Activated CD4-positive, alpha-beta T cell treated with anti-CD3 and anti-CD28 coated beads for 4 hours (primary cell): Measurements from ENCODE around the gene PPP1R15B.
A peak's percentile ranks its signal among the peaks of the same experiment; 100 is the strongest.

Experiments used
- DNase-seq, 2 donors: peaks; one replicate each; pipeline ENCODE4 v3.0.0-alpha.2; 2020

Gene PPP1R15B

DNA sequence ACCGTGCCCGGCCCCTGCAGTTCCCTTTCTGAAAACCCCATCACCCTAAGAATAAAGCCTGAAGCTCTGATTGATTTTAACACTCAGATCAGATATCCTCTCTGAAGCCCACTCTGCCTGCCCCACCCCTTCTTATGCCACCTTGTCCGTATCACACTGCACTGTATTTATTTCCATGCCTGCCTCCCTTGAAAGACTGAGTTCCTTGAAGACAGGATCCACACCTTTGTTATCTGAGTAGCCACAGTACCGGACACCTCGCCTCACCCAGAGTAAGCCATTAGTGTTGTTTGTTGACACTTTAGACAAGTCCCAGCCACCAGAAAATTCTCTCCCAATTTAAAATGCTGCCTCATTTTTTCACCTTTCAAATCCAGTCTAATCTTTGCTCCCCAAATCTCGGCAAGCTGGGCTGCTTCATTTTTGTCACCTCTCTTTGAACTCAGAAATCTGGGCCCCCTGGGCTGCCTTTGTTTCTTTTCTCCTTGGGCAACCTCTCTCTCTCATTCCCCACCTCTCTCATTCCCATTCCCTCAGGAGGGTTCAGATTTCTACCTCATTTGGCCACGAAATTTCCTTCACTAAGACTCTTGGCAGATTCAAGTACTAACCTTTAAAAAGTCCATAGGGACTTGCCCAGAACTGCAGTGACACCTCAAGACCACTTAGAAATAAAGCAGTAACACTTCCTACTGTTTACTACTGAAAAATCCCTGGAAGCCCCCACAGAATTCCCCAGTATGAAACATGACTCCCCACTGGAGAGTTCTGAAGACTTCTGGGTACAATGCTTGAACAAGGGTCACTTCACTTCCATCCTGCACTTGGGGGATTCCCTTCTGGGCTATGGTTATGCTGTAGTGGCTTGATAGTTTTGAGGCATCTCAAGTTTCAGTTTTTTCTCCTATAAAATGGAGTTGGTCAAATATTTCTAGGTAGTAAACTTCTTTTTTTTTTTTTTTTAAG lies 8.7 kb upstream of the PPP1R15B start:
- DNase-seq: no peak

DNA sequence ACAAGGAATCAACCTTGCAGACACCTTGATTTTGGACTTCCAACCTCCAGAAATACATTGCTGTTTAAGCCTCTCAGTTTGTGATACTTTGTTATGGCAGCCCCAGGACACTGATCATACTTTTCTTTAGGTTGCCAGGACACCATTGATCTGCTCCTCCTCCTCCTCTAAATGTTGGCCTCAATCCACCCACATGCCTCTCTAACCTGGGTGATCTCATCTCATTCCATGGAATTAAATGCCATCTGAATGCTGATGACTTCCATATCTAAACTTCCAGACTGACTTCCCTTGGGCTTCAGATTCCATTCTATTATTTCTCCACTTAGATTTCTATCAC lies 7.4 kb upstream of the PPP1R15B start:
- no peak for DNase-seq

DNA sequence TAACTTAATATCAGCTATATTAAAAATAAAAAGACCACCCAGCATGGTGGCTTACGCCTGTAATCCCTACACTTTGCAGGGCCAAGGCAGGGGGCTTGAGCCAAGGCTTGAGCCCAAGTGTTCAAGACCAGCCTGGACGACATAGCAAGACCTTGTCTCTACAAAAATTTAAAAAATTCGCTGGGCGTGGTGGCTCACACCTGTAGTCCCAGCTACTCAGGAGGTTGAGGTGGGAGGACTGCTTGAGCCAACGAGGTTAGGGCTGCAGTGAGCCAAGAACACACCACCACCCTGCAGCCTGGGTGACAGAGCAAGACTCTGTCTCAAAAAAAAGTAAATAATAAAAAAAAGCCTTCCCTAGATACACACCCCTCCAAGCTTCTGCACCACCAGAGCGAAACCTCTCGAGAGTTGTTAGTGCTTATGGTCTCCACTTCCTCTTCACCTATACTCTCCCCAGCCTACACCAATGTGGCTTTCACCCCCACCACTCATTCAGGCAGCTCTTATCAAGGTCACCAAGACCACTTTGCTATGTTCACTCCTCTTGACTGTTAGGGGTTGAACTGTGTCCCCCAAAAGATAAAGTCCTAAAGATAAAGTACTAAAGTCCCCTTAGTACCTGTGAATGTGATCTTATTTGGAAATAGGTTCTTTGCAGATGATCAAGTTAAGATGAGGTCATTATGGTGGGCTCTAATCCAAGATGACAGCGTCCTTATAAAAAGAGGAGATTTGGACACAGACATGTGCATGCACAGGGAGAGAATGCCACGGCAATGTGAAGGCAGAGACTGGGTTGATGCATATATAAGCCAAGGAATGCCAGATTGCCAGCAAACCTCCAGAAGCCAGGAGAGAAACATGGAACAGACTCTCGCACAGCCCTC lies 6.8 kb upstream of the PPP1R15B start:
- DNase-seq: no peak

DNA sequence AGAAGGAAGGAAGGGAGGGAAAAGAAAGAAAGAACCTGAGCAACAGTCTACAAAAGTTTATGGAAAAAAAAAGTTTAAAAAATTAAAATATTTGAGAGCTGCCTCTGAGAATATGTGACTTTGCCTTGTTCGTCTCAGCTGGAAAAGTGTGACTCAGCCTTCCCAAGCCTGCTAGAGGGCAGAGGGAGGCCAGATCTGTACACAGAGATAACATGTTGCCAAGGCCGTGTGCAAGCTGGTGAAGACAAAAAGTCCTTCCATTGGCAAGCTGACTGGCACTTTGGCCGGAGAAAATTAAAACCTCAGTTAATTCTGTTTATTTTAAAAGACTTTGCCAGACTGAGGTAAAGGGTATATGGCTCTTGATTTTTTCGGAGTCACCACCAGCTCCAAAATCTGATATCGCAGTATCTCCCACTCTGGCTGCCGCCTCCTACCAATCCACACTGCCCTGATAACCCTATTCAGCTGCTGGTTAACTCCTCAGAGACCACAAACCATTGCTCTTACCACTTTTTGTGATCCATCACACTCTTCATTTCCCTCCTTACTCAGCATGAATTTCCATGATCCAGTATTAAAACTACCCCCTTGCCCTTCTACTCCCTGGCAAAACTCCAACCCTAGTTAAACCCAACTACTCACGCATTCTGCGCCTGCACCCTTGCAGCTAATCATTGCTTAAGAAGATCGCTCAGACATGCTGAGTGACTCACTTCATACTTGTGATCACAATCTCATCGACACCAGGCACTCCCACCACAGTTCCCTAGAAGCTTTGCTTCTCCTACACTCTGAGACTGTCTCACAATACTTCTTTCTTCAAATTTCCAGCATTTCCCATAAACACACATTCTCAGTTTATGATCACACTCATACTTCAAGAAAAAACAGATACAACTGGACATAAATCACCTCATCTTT lies 5.7 kb upstream of the PPP1R15B start:
- peak; percentile 35 to 47 for DNase-seq

DNA sequence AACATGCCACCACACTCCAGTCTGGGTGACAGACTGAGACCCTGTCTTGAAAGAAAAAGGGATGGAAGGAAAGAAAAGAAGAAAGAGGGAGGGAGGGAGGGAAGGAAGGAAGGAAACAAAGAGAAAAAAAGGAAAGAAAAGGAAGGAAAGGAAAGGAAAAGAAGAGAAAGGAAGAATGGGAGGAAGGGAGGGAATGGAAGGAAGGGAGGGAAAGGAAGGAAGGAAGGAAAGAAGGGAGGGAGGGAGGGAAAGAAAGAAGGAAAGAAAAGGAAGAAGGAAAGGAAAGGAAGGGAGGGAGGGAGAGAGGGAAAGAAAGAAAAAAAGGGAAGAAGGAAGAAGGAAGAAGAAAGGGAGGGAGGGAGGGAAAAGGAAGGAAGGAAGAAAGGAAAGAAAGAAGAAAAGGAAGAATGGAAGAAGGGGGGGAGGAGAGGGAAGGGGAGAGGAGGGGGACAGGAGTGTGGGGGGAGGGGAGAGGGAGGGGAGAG lies 5.0 kb upstream of the PPP1R15B start:
- DNase-seq: no peak

DNA sequence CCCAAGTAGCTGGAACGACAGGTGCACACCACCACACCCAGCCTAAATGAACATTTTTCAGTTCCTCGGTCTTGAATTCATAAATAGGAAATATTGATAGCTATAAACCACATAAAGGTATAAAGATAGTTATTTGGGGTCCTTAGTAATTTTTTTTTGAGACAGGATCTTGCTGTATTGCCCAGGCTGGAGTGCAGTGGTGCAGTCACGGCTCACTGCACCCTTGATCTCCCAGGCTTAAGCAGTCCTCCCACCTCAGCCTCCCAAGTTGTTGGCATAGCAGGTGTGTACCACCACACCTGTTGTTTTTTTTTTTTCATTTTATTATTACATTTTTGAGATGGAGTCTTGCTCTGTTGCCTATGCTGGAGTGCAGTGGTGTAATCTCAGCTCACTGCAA lies 3.7 kb upstream of the PPP1R15B start:
- no peak for DNase-seq

DNA sequence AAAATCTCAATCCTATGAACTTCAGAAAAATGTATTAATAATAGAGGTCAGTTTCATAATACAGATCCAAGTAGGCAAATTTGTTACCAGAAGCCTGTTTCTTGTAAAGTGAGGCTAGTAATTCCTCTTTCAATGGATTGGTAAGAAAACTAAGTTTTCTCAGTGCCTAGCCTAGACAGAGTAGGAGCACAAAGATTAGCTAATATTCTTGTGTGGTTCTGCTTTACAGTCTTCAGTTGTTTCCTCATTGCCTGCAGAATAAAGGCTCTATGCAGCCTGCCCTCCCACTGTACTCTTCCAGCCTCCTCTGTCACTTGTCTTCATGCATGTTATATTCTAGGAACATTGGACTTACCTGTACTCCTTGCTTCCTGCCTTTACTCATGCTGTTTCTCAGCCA lies 2.4 kb upstream of the PPP1R15B start:
- no peak for DNase-seq

DNA sequence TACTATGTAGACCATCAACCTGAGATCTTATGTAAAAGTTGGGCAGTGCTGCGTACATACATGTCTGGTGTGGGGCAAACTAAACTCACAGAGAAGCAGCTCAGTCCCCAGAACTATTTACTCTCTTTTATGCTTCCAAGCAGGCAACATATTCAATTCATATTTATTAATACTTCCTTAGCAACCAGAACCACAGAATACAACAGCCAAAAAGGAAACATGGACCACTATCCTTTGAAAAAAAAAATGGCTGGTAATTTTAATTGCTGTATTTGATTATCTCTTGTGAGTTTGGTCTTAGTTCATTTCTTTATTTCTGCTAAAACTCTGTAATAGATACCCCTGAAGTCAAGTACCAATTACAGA lies 1.5 kb upstream of the PPP1R15B start:
- DNase-seq: no peak

DNA sequence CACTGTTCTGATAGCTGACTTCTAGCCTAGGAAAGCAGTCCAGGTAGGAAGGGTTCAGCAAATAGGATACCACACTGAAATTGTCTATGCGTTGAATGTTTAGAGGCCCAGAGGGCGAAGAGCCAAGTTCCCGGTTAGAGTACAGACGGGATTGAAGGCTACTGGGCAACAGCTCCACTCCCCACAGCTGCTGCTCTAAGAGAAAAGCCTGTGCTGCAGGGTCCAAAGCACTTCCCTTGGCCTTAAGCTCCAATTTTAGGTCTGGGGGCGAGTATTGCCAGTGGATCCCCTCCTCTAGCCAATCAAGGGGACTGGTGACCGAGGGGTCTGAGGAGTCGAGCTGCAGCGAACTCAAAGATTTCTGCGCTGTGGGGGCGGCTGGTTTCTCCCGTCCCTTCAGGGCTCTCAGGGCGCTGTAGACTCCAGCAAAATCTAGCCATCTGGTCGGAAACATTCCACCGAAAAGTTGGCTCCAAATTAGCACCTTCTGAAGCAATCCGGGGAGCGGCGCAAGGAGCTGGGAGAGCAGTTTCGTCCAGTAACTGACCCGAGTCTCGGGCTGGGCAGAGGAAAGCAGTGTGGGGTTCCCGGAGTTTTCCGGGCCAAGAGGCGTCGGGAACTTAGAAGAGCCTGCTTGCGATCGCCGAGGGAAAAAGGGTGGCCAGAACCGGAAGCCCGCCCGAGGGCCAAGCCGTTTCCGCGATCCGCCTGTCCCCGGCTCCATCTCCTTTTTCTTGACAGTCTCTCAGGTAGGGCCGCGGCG lies 748 bp downstream of the PPP1R15B start:
- peak; percentile 22 to 29 for DNase-seq

DNA sequence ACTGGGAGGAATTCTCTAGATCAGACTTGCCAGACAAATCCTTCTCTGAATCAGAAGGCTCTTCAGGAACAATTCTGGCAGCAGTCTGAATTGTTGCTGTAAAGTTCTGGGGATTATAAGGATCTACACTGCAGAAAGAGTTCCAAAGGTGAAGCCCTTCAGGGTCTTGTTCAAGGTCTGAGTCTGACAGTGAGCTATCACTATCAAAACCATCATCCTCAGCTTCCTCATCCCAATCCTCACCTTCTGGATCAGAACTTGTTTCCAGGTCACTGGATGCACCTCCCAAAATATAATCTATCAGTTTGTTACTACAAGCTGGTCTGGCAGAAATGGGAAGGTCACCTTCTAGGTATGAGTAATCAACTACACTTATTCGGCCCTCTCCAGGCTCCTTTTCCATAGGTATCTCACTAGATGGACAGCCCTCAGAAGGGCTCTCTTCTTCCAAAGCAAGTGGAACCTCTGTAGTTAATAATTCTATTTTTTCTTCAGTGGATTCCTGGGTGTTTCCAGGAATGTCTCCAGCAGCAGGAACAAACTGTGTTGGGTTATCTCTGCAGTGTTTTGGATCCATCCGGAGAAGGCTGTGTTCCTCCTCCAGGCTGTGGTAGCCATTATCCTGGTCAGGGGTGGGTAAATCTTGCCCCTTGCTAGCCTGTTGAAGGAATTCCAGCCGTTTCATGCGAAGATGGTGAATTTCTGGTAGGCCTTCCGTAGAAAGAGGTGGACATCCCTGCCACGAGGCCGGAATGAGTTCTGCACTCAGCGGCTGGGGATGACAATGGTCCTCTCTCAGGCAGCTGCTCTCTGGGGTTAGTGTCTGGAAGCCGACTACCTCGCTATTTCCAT lies 1.6 kb downstream of the PPP1R15B start:
- no peak for DNase-seq

DNA sequence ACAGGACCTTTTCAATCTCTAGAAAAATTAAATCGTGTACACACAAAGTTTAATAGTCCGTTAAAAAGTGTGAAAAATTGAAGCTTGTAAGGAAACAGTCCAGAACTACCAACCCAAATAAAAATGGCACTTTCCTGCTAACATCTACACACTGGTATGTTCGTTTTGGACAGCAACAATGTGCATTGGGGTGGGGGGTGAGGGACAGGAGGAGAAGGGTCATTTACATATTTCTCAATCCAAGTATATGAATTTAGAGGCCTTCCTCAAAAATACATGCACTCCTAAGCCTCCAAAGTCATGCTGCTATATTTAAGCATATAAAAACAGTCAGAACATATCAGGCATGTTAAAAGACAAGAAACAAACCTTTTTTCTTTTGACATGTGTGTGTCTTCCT lies 2.5 kb downstream of the PPP1R15B start:
- no peak for DNase-seq

DNA sequence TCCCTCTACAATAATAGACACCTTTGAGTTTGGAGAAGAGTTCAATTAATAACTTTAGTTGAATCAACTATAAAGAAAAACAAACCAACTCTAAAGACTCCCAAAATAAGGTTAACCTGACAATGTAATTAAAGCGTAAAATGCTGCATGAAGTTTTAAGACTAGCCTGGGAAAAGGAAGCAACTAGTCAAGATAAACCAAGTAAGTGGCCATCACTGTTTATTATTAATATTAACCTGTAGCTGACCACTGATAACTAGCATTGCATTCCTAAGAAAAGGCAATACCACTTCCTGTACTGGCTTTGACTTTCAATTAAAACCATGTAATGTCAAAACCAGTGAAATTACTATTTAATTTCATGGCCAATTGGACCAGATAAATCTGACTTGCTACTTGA lies 3.0 kb downstream of the PPP1R15B start:
- DNase-seq: no peak

DNA sequence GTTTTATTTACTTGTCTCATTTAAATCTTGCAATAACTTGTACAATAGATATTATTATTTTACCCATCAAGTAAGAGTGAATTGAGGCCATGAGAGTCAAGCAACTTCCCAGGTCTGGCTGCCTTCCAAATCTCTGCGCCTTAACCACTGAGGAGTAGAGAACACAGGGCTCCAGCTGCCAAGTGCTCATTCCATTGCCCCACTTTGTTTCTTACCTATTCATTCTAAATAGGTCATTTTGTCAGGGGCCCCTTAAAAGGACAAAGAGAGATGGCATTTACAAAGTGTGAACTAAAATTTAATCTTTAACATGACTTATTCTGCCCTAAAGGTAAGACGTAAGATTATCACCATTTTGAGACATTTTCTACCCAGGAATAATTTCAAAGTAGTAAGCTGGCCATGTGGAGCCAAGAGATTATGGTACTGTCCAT lies 3.5 kb downstream of the PPP1R15B start:
- DNase-seq: peak in 1 of 2 donors; percentile 18

DNA sequence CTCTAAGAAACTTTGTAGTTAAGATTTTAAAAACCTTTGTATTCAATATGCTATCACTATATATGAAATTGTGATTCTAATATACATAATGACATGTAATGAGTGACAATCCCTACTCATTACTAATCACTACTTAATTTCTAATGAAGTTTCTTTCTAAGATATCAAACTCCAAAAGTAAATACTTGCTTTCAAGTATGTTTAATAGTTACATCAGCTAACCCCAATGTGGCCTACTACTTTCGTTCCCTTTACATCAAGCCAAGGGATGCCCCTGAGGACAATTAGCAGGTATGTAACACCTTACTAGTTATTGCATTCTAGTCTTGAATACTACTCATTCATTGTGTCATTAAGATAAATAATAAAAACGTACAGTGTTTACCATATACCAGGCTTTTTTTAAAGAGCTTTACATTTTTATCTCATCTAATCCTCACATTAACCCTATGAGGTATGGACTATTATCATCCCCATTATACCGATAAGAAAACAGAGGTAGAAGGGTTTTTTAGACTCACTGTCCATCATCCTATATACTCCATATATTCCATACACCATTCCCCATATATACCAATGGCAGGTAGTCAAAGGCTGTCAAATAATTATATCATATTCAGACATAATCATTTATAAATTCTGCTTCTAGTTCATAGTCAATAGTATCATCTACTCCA lies 4.2 kb downstream of the PPP1R15B start:
- no peak for DNase-seq

DNA sequence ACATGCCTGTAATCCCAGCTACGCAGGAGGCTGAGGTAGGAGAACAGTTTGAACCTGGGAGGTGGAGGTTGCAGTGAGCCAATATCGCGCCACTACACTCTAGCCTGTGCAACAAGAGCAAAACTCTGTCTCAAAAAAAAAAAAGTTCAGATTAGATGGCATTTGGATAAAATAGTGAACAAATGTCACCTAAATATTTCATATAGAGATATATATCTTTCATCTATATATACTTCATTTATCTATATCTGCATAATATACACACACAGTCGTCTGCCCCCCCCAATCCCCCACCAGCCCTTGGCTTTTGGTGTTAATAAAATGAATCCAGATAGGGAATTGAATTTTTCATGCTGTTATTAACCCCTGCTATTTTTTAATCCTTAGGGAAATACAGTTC lies 5.0 kb downstream of the PPP1R15B start:
- DNase-seq: no peak

DNA sequence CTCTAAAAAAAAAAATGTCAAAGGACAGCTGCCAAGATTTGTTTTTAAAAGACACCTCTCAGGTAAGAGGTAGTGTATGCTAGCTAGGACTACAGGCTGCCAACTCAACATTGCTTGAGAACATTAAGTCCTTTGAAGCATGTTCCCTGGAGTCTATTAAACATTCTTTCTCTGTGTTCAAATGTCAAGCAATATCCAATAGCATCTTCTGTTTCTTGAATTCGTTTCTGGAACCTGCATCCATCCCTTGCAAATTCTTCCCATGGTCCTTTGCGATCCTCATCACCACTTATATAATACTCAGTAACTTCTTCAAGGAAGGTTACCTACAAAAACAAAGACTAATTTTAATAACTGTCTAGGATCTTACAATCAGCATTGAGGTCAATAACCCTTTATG lies 5.6 kb downstream of the PPP1R15B start:
- no peak for DNase-seq

DNA sequence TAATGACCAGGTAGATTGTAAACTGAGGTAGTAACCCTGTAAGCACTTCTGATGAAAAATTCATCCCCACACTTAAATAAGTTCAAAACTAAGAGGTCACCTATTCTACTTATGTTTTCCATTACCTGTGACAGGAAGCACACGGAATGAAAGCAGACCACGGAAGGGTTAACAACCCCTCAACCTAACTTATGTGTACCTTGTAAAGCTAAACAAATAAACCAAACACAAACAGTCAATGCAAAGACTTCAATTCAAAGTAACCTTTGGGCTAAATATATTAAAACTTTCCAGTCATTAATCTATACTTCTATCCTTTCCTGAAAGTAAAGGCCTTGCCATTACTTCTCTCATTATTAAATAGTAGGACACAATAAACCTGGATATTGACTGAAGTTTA lies 7.0 kb downstream of the PPP1R15B start:
- DNase-seq: no peak

DNA sequence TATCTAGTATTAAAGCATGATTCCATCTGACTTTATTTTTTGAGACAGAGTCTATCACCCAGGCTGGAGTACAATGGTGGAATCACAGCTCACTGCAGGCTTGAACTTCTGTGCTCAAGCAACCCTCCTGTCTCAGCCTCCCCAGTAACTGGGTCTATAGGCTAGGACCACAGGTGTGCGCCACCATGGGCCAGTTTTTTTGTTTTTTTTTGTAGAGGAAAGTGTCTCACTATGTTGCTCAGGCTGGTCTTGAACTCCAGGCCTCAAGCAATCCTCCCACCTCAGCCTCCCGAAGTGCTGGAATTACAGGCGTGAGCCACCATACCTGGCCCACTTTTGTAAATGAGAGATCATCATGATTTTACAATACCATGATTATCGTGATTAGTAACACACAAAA lies 9.2 kb downstream of the PPP1R15B start:
- no peak for DNase-seq

DNA sequence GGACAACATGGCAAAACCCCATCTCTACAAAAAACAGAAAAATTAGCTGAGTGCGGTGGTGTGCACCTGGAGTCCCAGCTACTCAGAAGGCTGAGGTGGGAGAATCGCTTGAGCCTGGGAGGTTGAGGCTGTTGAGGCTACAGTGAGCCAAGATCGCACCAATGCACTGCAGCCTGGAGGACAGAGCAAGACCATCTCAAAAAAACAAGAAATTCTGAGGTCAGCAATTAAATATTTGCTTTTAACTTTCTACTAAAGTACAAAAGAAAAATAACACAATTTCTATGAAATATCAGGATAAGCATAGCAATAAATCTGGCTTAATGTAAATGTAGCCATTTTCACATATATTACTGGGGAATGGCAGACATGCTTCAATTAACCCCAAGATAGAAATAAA lies 9.9 kb downstream of the PPP1R15B start:
- no peak for DNase-seq

DNA sequence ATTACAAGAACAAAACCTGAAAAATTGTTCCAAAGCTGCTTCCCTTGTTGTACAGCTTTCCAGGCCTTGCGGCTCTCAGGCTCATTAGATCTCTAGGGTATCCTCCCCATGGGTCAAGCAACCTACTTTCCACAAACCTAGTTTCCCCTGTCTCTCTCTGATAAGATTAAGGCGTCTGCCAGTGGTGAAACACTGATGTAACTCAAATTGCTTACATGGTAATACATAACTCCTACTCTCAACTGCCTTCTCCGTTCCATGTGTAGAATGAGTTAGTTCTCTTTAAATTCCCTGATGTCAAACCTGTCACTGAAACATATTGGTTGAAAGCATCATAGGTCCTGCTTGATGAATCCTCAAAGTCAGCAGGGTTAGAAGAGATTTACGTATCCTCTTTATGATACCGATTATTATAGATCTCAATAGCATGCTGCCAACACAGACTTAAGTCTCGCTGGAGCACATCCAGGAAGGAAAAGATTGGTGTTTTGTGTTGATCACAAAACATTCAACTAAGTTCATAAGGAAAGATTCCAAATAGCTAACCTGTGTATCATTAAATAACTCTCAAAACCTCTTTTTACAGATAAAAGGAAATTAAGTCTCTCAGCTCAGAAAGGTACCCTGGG lies 10.6 kb downstream of the PPP1R15B start:
- DNase-seq: no peak
